Measurements from ENCODE around the gene RPS27L.

Gene RPS27L

DNA sequence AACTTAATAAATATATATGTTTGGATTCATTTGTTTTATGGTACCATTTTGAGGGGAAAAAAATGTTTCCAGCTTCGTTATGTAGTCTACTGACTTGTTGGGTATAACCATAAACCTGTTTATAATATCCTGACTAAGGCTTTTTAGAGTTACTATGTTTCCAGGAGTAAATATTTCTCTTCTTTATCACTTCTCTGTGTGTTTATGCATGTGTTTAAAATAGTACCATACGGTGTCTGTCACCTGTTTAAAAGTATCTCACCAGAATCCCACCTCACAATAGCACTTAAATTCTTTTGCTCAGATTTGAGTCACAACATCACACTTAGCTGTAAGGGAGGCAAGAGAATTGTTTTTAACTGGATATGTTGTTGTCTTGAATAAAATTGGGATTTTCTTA, 20.5 kb downstream of the RPS27L start:
- TF ChIP-seq, protein P1, sequence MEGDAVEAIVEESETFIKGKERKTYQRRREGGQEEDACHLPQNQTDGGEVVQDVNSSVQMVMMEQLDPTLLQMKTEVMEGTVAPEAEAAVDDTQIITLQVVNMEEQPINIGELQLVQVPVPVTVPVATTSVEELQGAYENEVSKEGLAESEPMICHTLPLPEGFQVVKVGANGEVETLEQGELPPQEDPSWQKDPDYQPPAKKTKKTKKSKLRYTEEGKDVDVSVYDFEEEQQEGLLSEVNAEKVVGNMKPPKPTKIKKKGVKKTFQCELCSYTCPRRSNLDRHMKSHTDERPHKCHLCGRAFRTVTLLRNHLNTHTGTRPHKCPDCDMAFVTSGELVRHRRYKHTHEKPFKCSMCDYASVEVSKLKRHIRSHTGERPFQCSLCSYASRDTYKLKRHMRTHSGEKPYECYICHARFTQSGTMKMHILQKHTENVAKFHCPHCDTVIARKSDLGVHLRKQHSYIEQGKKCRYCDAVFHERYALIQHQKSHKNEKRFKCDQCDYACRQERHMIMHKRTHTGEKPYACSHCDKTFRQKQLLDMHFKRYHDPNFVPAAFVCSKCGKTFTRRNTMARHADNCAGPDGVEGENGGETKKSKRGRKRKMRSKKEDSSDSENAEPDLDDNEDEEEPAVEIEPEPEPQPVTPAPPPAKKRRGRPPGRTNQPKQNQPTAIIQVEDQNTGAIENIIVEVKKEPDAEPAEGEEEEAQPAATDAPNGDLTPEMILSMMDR (IDR thresholded peaks at IDR 0.05; ENCODE audit: low read length) = no peak
- no peak for TF ChIP-seq EZH2 (IDR thresholded peaks at IDR 0.05; ENCODE audit: borderline replicate concordance, low read length)
- Histone ChIP-seq H3K27ac (ENCODE audit: low read depth, low read length, poor library complexity, severe bottlenecking) (no peak overlapping the region), H3K9me3 (ENCODE audit: low read length) (no peaks in the 10 kb centered on the region), H3K4me2 (ENCODE audit: low read length) (no peak overlapping the region), H3K27me3 (ENCODE audit: insufficient read depth, low read length) (no peaks in the 10 kb centered on the region), H3K9me2 (ENCODE audit: low read depth, low read length) (no peaks in the 10 kb centered on the region), H2AFZ (ENCODE audit: low read length) (no peak overlapping the region), H4K20me1 (ENCODE audit: insufficient read depth, low read length) (no peaks in the 10 kb centered on the region), H3K9ac (ENCODE audit: low read length) (no peak overlapping the region), H3F3A (ENCODE audit: insufficient read depth, low read length) (no peaks in the 10 kb centered on the region), H3K4me3 (ENCODE audit: low read depth, low read length, poor library complexity, severe bottlenecking) (no peak overlapping the region), H3K36me3 (ENCODE audit: insufficient read depth, low read length) (no peaks in the 10 kb centered on the region), H3K79me2 (ENCODE audit: insufficient read depth, low read length) (no peaks in the 10 kb centered on the region), H3K4me1 (ENCODE audit: insufficient read depth, low read length, severe bottlenecking) (no peaks in the 10 kb centered on the region)

DNA sequence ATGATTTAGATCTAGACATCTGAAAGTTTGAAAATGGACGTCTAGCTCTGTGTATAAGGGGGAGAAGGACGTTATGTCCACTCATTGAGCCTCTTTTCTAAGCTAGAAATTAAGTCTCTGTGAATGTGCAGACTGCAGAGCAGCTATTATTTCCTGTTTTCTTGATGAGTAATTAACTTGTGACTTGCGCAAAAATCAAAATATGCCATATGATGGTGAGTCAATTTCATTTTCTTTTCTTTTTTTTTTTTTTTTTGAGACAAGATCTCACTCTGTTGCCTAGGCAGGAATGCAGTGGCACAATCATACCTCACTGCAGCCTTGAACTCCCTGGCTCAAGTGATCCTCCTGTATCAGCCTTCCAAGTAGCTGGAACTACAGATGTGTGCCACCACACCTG, 21.5 kb downstream of the RPS27L start:
- H3K4me2 ChIP-seq (ENCODE audit: low read length) = no peak overlapping the region

GRCh38 chr15:63135281-63135680, 22.0 kb downstream of the RPS27L start:
- TF ChIP-seq, protein P1 (IDR thresholded peaks at IDR 0.05; ENCODE audit: low read length) = no peak
- no peak for TF ChIP-seq EZH2 (IDR thresholded peaks at IDR 0.05; ENCODE audit: borderline replicate concordance, low read length)
- Histone ChIP-seq H3K36me3 (ENCODE audit: insufficient read depth, low read length) (no peaks in the 10 kb centered on the region; the same call in 1 of the 2 replicates), H3K4me2 (ENCODE audit: low read length) (no peak overlapping the region), H3K9me3 (ENCODE audit: low read length) (no peaks in the 10 kb centered on the region), H3K4me3 (ENCODE audit: low read depth, low read length, poor library complexity, severe bottlenecking) (no peak overlapping the region), H3K9ac (ENCODE audit: low read length) (no peak overlapping the region), H3K27ac (ENCODE audit: low read depth, low read length, poor library complexity, severe bottlenecking) (no peak overlapping the region), H3K79me2 (ENCODE audit: insufficient read depth, low read length) (no peaks in the 10 kb centered on the region), H3F3A (ENCODE audit: insufficient read depth, low read length) (no peaks in the 10 kb centered on the region), H4K20me1 (ENCODE audit: insufficient read depth, low read length) (no peaks in the 10 kb centered on the region), H3K27me3 (ENCODE audit: insufficient read depth, low read length) (no peaks in the 10 kb centered on the region), H3K4me1 (ENCODE audit: insufficient read depth, low read length, severe bottlenecking) (no peaks in the 10 kb centered on the region), H2AFZ (ENCODE audit: low read length) (no peak overlapping the region), H3K9me2 (ENCODE audit: low read depth, low read length) (no peaks in the 10 kb centered on the region)

More for the DNA sequence above, 21.5 kb downstream of the RPS27L start:
- Histone ChIP-seq H3K9me2 (ENCODE audit: low read depth, low read length) (no peaks in the 10 kb centered on the region), H3K79me2 (ENCODE audit: insufficient read depth, low read length) (no peaks in the 10 kb centered on the region), H3K27me3 (ENCODE audit: insufficient read depth, low read length) (no peaks in the 10 kb centered on the region), H3K9me3 (ENCODE audit: low read length) (no peaks in the 10 kb centered on the region), H4K20me1 (ENCODE audit: insufficient read depth, low read length) (no peaks in the 10 kb centered on the region), H2AFZ (ENCODE audit: low read length) (no peak overlapping the region), H3K27ac (ENCODE audit: low read depth, low read length, poor library complexity, severe bottlenecking) (no peak overlapping the region), H3K36me3 (ENCODE audit: insufficient read depth, low read length) (no peaks in the 10 kb centered on the region; the same call in 1 of the 2 replicates), H3K9ac (ENCODE audit: low read length) (no peak overlapping the region), H3K4me1 (ENCODE audit: insufficient read depth, low read length, severe bottlenecking) (no peaks in the 10 kb centered on the region), H3F3A (ENCODE audit: insufficient read depth, low read length) (no peaks in the 10 kb centered on the region), H3K4me3 (ENCODE audit: low read depth, low read length, poor library complexity, severe bottlenecking) (no peak overlapping the region)
- TF ChIP-seq EZH2 (IDR thresholded peaks at IDR 0.05; ENCODE audit: borderline replicate concordance, low read length) = no peak
- TF ChIP-seq, protein P1 (IDR thresholded peaks at IDR 0.05; ENCODE audit: low read length) = no peak
